GM19455 (cell line): Measurements from ENCODE around the gene CHAT.

Experiments used
- ATAC-seq: cut with Tn5 transposase; IDR thresholded peaks from one replicate; pipeline ENCODE4 v1.9.1; 2021; ENCODE audit not compliant: unreplicated experiment

CHAT gene

GRCh38 chr10:49627644-49628247, 13.9 kb downstream of the CHAT start:
- no peak for ATAC-seq

GRCh38 chr10:49628599-49628998, 14.8 kb downstream of the CHAT start:
- no peak for ATAC-seq

- ATAC-seq = no peak
Measured at GRCh38 chr10:49629431-49629881, 15.6 kb downstream of the CHAT start.

- ATAC-seq = no peak
Measured at GRCh38 chr10:49631975-49632374, 18.1 kb downstream of the CHAT start.

- ATAC-seq = no peak
Measured at GRCh38 chr10:49632406-49633317, 18.8 kb downstream of the CHAT start.

- no peak for ATAC-seq
Measured at GRCh38 chr10:49633327-49634068, 19.7 kb downstream of the CHAT start.

GRCh38 chr10:49634069-49634660, 20.3 kb downstream of the CHAT start:
- ATAC-seq = no peak

- no peak for ATAC-seq
Measured at GRCh38 chr10:49642311-49642710, 28.5 kb downstream of the CHAT start.

- ATAC-seq = no peak
Measured at GRCh38 chr10:49643241-49644034, 29.6 kb downstream of the CHAT start.

- no peak for ATAC-seq
Measured at GRCh38 chr10:49644035-49644646, 30.3 kb downstream of the CHAT start.

GRCh38 chr10:49645417-49645816, 31.6 kb downstream of the CHAT start:
- no peak for ATAC-seq

GRCh38 chr10:49645871-49646870, 32.3 kb downstream of the CHAT start:
- ATAC-seq = no peak

- ATAC-seq = no peak
Measured at GRCh38 chr10:49647554-49647953, 33.7 kb downstream of the CHAT start.

- no peak for ATAC-seq
Measured at GRCh38 chr10:49647985-49648795, 34.4 kb downstream of the CHAT start.

GRCh38 chr10:49649294-49649693, 35.5 kb downstream of the CHAT start:
- ATAC-seq = no peak

GRCh38 chr10:49649936-49650723, 36.3 kb downstream of the CHAT start:
- ATAC-seq = no peak

GRCh38 chr10:49650724-49651034, 36.8 kb downstream of the CHAT start:
- no peak for ATAC-seq
